HepG2 (cell line): Measurements from ENCODE around the gene RPTOR. TPM values are rescaled to one million over a fixed set of nuclear protein-coding genes. Genes with fewer than 3 reads are reported as not detected.
A peak's percentile ranks its signal among the peaks of the same experiment; 100 is the strongest.

Experiments
- ARNT ChIP-seq: fragments of 450-650 bp; IDR thresholded peaks from 2 replicates; pipeline ENCODE4 v1.6.1; 2017
- BCL6 ChIP-seq: IDR thresholded peaks from 2 replicates; pipeline ENCODE4 v1.6.1; 2016; ENCODE audit warnings: missing genetic modification reagents, missing compliant biosample characterization
- BCLAF1 ChIP-seq: fragments of 450-650 bp; IDR thresholded peaks from 2 replicates; pipeline ENCODE4 v1.6.1; 2017; ENCODE audit warnings: mild to moderate bottlenecking
- HES4 ChIP-seq: sonication (generic); formaldehyde crosslinking; IDR thresholded peaks from 2 replicates; pipeline ENCODE4 v1.9.0; 2021; ENCODE audit warnings: mild to moderate bottlenecking, missing genetic modification reagents, borderline replicate concordance
- HMGA1 ChIP-seq: sonication (generic); formaldehyde crosslinking; conservative IDR thresholded peaks from 2 replicates; pipeline ENCODE4 v1.4.0; 2020; ENCODE audit warnings: missing genetic modification reagents
- HNF1B ChIP-seq: sonication (generic); formaldehyde crosslinking; IDR thresholded peaks from 2 replicates; pipeline ENCODE4 v1.5.1; 2020; ENCODE audit warnings: mild to moderate bottlenecking, moderate library complexity, missing genetic modification reagents
- MLX ChIP-seq: IDR thresholded peaks from 2 replicates; pipeline ENCODE4 v1.6.1; 2016
- MTA1 ChIP-seq: sonication (generic); formaldehyde crosslinking; IDR thresholded peaks from 2 replicates; pipeline ENCODE4 v1.4.0; 2020; ENCODE audit warnings: missing genetic modification reagents, mild to moderate bottlenecking, borderline replicate concordance
- MTF2 ChIP-seq: sonication (generic); formaldehyde crosslinking; IDR thresholded peaks from 2 replicates; pipeline ENCODE4 v1.5.0; 2020; ENCODE audit warnings: missing genetic modification reagents, borderline replicate concordance
- PATZ1 ChIP-seq: sonication (generic); formaldehyde crosslinking; IDR thresholded peaks from 2 replicates; pipeline ENCODE4 v1.4.0; 2020; ENCODE audit warnings: missing genetic modification reagents
- PBX3 ChIP-seq: sonication (generic); formaldehyde crosslinking; IDR thresholded peaks from 2 replicates; pipeline ENCODE4 v1.8.1; 2023; ENCODE audit warnings: missing genetic modification reagents, inconsistent platforms, borderline replicate concordance
- PLRG1 ChIP-seq: fragments of 450-650 bp; conservative IDR thresholded peaks from 2 replicates; pipeline ENCODE4 v1.6.1; 2016
- POGZ ChIP-seq: sonication (generic); formaldehyde crosslinking; IDR thresholded peaks from 2 replicates; pipeline ENCODE4 v1.4.0; 2020; ENCODE audit warnings: mild to moderate bottlenecking, missing genetic modification reagents
- SRSF4 ChIP-seq: fragments of 200-400 bp; formaldehyde crosslinking; IDR thresholded peaks from one replicate; pipeline ENCODE4 v1.6.1; 2018; ENCODE audit warnings: mild to moderate bottlenecking, low read depth, low read length, moderate library complexity; ENCODE audit not compliant: poor library complexity, severe bottlenecking
- ZFP36L2 ChIP-seq: sonication (generic); formaldehyde crosslinking; IDR thresholded peaks from 2 replicates; pipeline ENCODE4 v1.4.0; 2020; ENCODE audit warnings: missing genetic modification reagents
- ZMYM3 ChIP-seq: sonication (generic); formaldehyde crosslinking; IDR thresholded peaks from 2 replicates; pipeline ENCODE4 v1.5.1; 2020; ENCODE audit warnings: mild to moderate bottlenecking, missing genetic modification reagents
- ZNF280B ChIP-seq: sonication (generic); formaldehyde crosslinking; IDR thresholded peaks from 2 replicates; pipeline ENCODE4 v1.5.0; 2020; ENCODE audit warnings: missing genetic modification reagents, mild to moderate bottlenecking, borderline replicate concordance
- ZNF362 ChIP-seq: sonication (generic); formaldehyde crosslinking; IDR thresholded peaks from 2 replicates; pipeline ENCODE4 v1.4.0; 2020; ENCODE audit warnings: missing genetic modification reagents, mild to moderate bottlenecking, borderline replicate concordance
- ZNF761 ChIP-seq: sonication (generic); formaldehyde crosslinking; conservative IDR thresholded peaks from 2 replicates; pipeline ENCODE4 v1.4.0; 2020; ENCODE audit warnings: mild to moderate bottlenecking, missing genetic modification reagents
- polyA plus RNA-seq, 8 experiments: library from polyadenylated mRNA; depleted of rRNA in 3 of 8; stranded (reverse) in 7 of 8; unstranded in 1 of 8; fragments of >200 nt; fragmentation: Illumina TruSeq in 4 of 8; extraction: Trizol in 4 of 8; gene quantifications; 2 replicates each; pipeline versions ENCODE4 v1.2.1 to v1.2.3, GENCODE V29; 2011 to 2016; ENCODE audit warnings: low read depth in 4 of 8, missing spikeins in 1 of 8, mixed read lengths in 1 of 8; ENCODE audit not compliant: insufficient read depth in 1 of 8
- total RNA-seq, 5 experiments: library from RNA; depleted of rRNA; stranded (reverse); fragments of >200 nt; fragmentation: Illumina TruSeq; extraction: Trizol; gene quantifications; 2 replicates each; pipeline ENCODE4 v1.2.3, GENCODE V29; 2016; ENCODE audit warnings: low read depth in 1 of 5

Gene RPTOR
- total and polyA plus RNA-seq, 2 of the 13 experiments (the other 11 are each of a cell fraction or from before 2014, with no cell fraction given) = 6.6 to 25.3 TPM

- peak; percentile 83 for TF ChIP-seq PATZ1 (CRISPR knock-in tag)
- no peak for TF ChIP-seq ZNF761
- TF ChIP-seq PBX3 (CRISPR knock-in tag) = no peak
- peak; percentile 79 for TF ChIP-seq BCL6 (CRISPR knock-in tag)
- no peak for TF ChIP-seq MTF2 (CRISPR knock-in tag)
- TF ChIP-seq ZFP36L2 (CRISPR knock-in tag) = no peak
- no peak for TF ChIP-seq HES4 (CRISPR knock-in tag)
- TF ChIP-seq SRSF4 = no peak
- TF ChIP-seq MLX (CRISPR knock-in tag) = 0 out of 2 replicates have a peak, but pooled peaks have one; percentile 39
- TF ChIP-seq ARNT = no peak
- TF ChIP-seq ZNF362 (CRISPR knock-in tag) = no peak
- TF ChIP-seq ZMYM3 = no peak
- no peak for TF ChIP-seq ZNF280B
- no peak for TF ChIP-seq PLRG1
- TF ChIP-seq MTA1 (CRISPR knock-in tag) = 0 out of 2 replicates have a peak, but pooled peaks have one; percentile 38
- TF ChIP-seq POGZ (CRISPR knock-in tag) = no peak
- TF ChIP-seq HNF1B (CRISPR knock-in tag) = no peak
- no peak for TF ChIP-seq HMGA1
- TF ChIP-seq BCLAF1 = no peak
Measured at GRCh38 chr17:80665792-80666191, 121.2 kb downstream of the RPTOR start (continued).
